Body of pancreas (tissue), 4 donors: ENCODE results near the gene ITK. TPM values are rescaled to one million over a fixed set of nuclear protein-coding genes. Genes with fewer than 3 reads are reported as not detected.

ENCODE experiments used
- ATAC-seq: fragments of 150-250 bp; one replicate; pipeline ENCODE4 v1.9.1; 2016
- DNase-seq, 4 donors: peaks; one replicate each; pipeline ENCODE4 v3.0.0-alpha.2; 2019
- H3K27ac ChIP-seq, 4 donors: fragments of 200-600 bp; sonication (generic); 1 replicate in 3 of 4; 2 replicates in 1 of 4; pipeline versions ENCODE4 v1.5.1 to v1.6.1; 2016 to 2019; ENCODE audit warnings: mild to moderate bottlenecking in 1 of 4, mixed read lengths in 1 of 4, moderate library complexity in 1 of 4
- H3K27me3 ChIP-seq, 2 donors: fragments of 200-600 bp; sonication (generic); one replicate each; pipeline ENCODE4 v1.6.0; 2016; ENCODE audit warnings: mild to moderate bottlenecking in 1 of 2
- H3K36me3 ChIP-seq, 2 donors: fragments of 200-600 bp; sonication (generic); replicated peaks in 1 of 2; 2 replicates each; pipeline ENCODE4 v1.5.1; 2016; ENCODE audit warnings: low read depth in 2 of 2; ENCODE audit not compliant: insufficient read depth in 1 of 2
- H3K4me1 ChIP-seq: fragments of 200-600 bp; sonication (generic); one replicate; pipeline ENCODE4 v1.6.0; 2016
- H3K4me3 ChIP-seq, 2 donors: fragments of 200-600 bp; sonication (generic); 1 replicate in 1 of 2; 2 replicates in 1 of 2; pipeline ENCODE4 v1.5.1; 2016 to 2019
- H3K9me3 ChIP-seq, 3 donors: fragments of 200-600 bp; sonication (generic); 1 replicate in 2 of 3; 2 replicates in 1 of 3; pipeline ENCODE4 v1.5.1; 2016
- POLR2A ChIP-seq, 3 donors: fragments of 450-650 bp; IDR thresholded peaks; one replicate each; pipeline ENCODE4 v1.6.1; 2016; ENCODE audit warnings: antibody characterized with exemption in 3 of 3, mild to moderate bottlenecking in 2 of 3
- WGBS, 2 donors: methylation state at CpG; one replicate each; pipeline ENCODE4 v1.1.5; 2017; 5-methylcytosine and 5-hydroxymethylcytosine counted together
- intact Hi-C: fragments of 100-400 bp; cut with DNase I; formaldehyde crosslinking; loops from one replicate; pipeline ENCODE4 v1.15.1; 2023
- total RNA-seq, 2 donors: library from RNA; depleted of rRNA; stranded (reverse); fragments of >200 nt; gene quantifications; one replicate each; pipeline ENCODE4 v1.1.0, GENCODE V29; 2016
- TF ChIP-seq, protein P1 (sequence below), 7 experiments: fragments of 450-650 bp in 4 of 7; fragments of 200-600 bp in 3 of 7; sonication (generic) in 3 of 7; IDR thresholded peaks; one replicate each; pipeline ENCODE4 v1.5.1; 2016 to 2019; ENCODE audit warnings: antibody characterized with exemption in 7 of 7

Gene ITK
- total RNA-seq, 2 donors from 2014 or later, result 0.78 to 2.6 TPM

DNA sequence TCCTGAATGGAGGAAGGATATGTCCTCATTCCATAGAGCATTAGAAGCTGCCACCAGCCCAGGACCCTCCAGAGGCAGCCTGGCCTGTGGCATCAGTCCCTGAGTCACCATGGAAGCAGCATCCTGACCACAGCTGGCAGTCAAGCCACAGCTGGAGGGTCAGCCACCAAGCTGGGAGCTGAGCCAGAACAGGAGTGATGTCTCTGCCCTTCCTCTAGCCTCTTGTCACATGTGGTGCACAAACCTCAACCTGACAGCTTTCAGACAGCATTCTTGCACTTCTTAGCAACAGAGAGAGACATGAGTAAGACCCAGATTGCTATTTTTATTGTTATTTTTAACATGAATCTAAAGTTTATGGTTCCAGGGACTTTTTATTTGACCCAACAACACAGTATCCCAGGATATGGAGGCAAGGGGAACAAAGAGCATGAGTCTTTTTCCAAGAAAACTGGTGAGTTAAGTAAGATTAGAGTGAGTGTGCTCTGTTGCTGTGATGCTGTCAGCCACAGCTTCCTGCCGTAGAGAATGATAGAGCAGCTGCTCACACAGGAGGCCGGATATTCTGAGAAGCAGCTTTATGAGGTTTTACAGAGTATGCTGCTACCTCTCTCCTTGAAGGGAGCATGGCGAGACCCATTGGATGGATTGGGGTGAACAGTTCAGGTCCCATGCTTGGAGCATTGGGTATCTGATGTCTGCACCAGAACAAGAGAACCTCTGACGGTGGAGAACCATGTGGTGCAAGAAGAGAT lies 72.2 kb downstream of the ITK start:
- no peaks in the 10 kb centered on the region for H3K27me3 ChIP-seq
- intact Hi-C loops, result loop anchor here (10.0 kb wide), 1 partner anchor 62 kb away; no protein-coding TSS in a partner anchor
- WGBS, 2 donors, result 45 to 65% methylated on average over 4 of the region's 4 CpGs
- H3K4me3 ChIP-seq, result no peak overlapping the region
- DNase-seq (no peak), ATAC-seq (no peak)
- no peak overlapping the region for H3K27ac ChIP-seq
- TF ChIP-seq POLR2A (IDR thresholded peaks at IDR 0.05), result no peak
- TF ChIP-seq, protein P1, sequence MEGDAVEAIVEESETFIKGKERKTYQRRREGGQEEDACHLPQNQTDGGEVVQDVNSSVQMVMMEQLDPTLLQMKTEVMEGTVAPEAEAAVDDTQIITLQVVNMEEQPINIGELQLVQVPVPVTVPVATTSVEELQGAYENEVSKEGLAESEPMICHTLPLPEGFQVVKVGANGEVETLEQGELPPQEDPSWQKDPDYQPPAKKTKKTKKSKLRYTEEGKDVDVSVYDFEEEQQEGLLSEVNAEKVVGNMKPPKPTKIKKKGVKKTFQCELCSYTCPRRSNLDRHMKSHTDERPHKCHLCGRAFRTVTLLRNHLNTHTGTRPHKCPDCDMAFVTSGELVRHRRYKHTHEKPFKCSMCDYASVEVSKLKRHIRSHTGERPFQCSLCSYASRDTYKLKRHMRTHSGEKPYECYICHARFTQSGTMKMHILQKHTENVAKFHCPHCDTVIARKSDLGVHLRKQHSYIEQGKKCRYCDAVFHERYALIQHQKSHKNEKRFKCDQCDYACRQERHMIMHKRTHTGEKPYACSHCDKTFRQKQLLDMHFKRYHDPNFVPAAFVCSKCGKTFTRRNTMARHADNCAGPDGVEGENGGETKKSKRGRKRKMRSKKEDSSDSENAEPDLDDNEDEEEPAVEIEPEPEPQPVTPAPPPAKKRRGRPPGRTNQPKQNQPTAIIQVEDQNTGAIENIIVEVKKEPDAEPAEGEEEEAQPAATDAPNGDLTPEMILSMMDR (IDR thresholded peaks at IDR 0.05), result no peak
- no peaks in the 10 kb centered on the region for H3K4me1 ChIP-seq
- no peaks in the 10 kb centered on the region for H3K9me3 ChIP-seq
- H3K36me3 ChIP-seq, result no peaks in the 10 kb centered on the region

DNA sequence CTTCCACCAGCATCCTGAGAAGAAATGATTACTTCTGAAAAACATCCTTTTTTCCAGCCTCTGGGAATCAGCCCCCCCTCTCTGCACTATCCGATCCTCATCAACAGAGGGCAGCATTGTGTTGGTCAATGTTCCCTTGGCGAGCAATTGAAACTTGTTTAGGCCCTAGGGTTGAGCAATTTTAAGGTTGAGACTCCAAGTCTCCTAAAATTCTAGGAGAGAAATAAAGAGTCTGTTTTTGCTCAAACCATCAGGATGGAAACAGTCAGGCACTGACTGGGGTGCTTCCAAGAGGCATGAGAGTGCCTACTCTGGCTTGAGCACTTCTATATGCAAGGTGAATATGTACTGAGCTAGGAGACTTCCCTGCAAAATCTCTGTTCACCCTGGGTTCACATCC lies 72.9 kb downstream of the ITK start:
- H3K36me3 ChIP-seq, result no peaks in the 10 kb centered on the region
- H3K27ac ChIP-seq, result no peak overlapping the region
- no peaks in the 10 kb centered on the region for H3K27me3 ChIP-seq
- DNase-seq, result peak; percentile 44 to 60 (median 52)
- TF ChIP-seq POLR2A (IDR thresholded peaks at IDR 0.05), result no peak
- TF ChIP-seq, protein P1 (IDR thresholded peaks at IDR 0.05), result peak; percentile 62 to 86 (median 79)
- H3K4me1 ChIP-seq, result no peaks in the 10 kb centered on the region
- no peak overlapping the region for H3K4me3 ChIP-seq
- H3K9me3 ChIP-seq, result no peaks in the 10 kb centered on the region
- intact Hi-C loops, result loop anchor here (10.0 kb wide), 1 partner anchor 61 kb away; no protein-coding TSS in a partner anchor
- peak; percentile 85 for ATAC-seq
- 2 to 5% methylated on average over 2 of the region's 2 CpGs for WGBS, 2 donors

DNA sequence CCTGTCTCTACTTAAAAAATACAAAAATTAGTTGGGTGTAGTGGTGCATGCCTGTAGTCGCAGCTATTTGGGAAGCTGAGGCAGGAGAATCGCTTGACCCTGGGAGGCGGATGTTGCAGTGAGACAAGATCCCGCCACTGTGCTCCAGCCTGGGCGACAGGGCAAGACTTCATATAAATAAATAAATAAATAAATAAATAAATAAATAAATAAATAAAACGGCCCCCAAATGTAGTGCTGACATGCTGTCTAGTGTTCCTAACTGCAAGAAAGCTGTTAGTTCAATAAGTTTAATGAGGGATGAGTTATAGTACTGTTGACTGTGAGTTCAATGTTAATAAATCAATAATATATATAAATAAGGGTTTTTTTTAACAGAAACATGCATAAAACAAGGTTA lies 77.8 kb downstream of the ITK start:
- H3K27me3 ChIP-seq, result no peaks in the 10 kb centered on the region
- TF ChIP-seq, protein P1 (IDR thresholded peaks at IDR 0.05), result no peak
- TF ChIP-seq POLR2A (IDR thresholded peaks at IDR 0.05), result no peak
- intact Hi-C loops, result loop anchor here (10.0 kb wide), 1 partner anchor 56 kb away; no protein-coding TSS in a partner anchor
- H3K27ac ChIP-seq, result no peak overlapping the region
- H3K4me3 ChIP-seq, result no peak overlapping the region
- no peaks in the 10 kb centered on the region for H3K9me3 ChIP-seq
- H3K4me1 ChIP-seq, result no peaks in the 10 kb centered on the region
- ATAC-seq, result no peak
- WGBS, 2 donors, result 83 to 91% methylated on average over 6 of the region's 6 CpGs
- H3K36me3 ChIP-seq, result no peaks in the 10 kb centered on the region
- no peak for DNase-seq

DNA sequence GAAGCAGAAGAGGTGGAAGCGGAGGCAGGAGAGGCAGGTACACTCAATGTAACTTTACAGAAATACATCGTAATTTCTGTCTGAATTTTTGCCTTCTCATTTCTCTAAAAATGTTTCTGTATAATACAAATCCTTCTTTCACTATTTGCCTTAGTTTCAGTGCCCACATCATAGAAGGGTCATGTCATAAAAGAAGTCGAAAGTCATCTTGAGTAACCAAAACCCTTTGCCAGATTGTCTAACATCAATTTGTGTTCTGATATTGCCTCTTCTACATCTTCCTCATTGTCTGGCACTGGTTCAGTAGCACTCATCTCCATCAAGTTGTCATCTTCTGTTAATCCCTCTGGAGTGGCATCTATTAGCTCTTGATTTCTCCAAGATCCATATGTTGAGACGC lies 79.1 kb downstream of the ITK start:
- Histone ChIP-seq H3K27ac (no peak overlapping the region), H3K4me1 (no peaks in the 10 kb centered on the region), H3K36me3 (no peaks in the 10 kb centered on the region), H3K4me3 (no peak overlapping the region), H3K27me3 (no peaks in the 10 kb centered on the region), H3K9me3 (no peaks in the 10 kb centered on the region)
- ATAC-seq (no peak), DNase-seq (no peak)
- intact Hi-C loops, result loop anchor here (10.0 kb wide), 1 partner anchor 55 kb away; no protein-coding TSS in a partner anchor
- WGBS, 2 donors, result 70 to 84% methylated on average over 4 of the region's 4 CpGs
- TF ChIP-seq POLR2A (IDR thresholded peaks at IDR 0.05), result no peak
- TF ChIP-seq, protein P1 (IDR thresholded peaks at IDR 0.05), result no peak
